Kidney (tissue), 14 donors: ENCODE data around the gene PDZK1. TPM values are rescaled to one million over a fixed set of nuclear protein-coding genes. Genes with fewer than 3 reads are reported as not detected.

Experiments
- DNase-seq, 5 donors: peaks; one replicate each; pipeline ENCODE4 v3.0.0-alpha.2; 2013 to 2020
- FAIRE-seq: peaks from 2 replicates; lab custom pipeline; 2012; peaks lifted over from hg19 to GRCh38; lab: Jason Lieb, UNC
- H3K27ac ChIP-seq, 2 donors: one replicate each; pipeline ENCODE4 v1.7.0; 2013; ENCODE audit warnings: low read depth in 2 of 2, low read length in 2 of 2, inconsistent platforms in 1 of 2
- H3K27me3 ChIP-seq: one replicate; pipeline ENCODE4 v1.7.1; 2013; ENCODE audit warnings: low read length, inconsistent platforms; ENCODE audit not compliant: control insufficient read depth, insufficient read depth
- H3K36me3 ChIP-seq, 3 donors: one replicate each; pipeline versions ENCODE4 v1.7.0 to v1.7.1; 2013; ENCODE audit warnings: low read length in 3 of 3, control low read depth in 1 of 3, inconsistent platforms in 1 of 3; ENCODE audit not compliant: insufficient read depth in 3 of 3, control insufficient read depth in 2 of 3
- H3K4me1 ChIP-seq, 3 donors: one replicate each; pipeline versions ENCODE4 v1.7.0 to v1.7.1; 2013; ENCODE audit warnings: low read length in 3 of 3, inconsistent platforms in 1 of 3, low read depth in 1 of 3; ENCODE audit not compliant: control insufficient read depth in 2 of 3, insufficient read depth in 2 of 3
- H3K4me3 ChIP-seq, 3 donors: one replicate each; pipeline versions ENCODE4 v1.7.0 to v1.8.1; 2013; ENCODE audit warnings: low read length in 3 of 3, control low read depth in 1 of 3, inconsistent platforms in 1 of 3
- H3K9ac ChIP-seq, 3 donors: one replicate each; pipeline versions ENCODE4 v1.7.0 to v1.7.1; 2013; ENCODE audit warnings: low read length in 3 of 3, control low read depth in 1 of 3, inconsistent platforms in 1 of 3
- H3K9me3 ChIP-seq, 3 donors: one replicate each; pipeline versions ENCODE4 v1.7.0 to v1.7.1; 2013; ENCODE audit warnings: low read length in 3 of 3, control low read depth in 1 of 3, inconsistent platforms in 1 of 3; ENCODE audit not compliant: control insufficient read depth in 2 of 3, insufficient read depth in 1 of 3
- intact Hi-C: fragments of 100-400 bp; cut with DNase I; formaldehyde crosslinking; loops from one replicate; pipeline ENCODE4 v1.11.1; 2022
- polyA plus RNA-seq: library from polyadenylated mRNA; stranded (reverse); fragments of 350-450 nt; fragmentation: Illumina TruSeq; extraction: RNeasy Lipid Tissue Mini Kit (QIAGEN cat#74804); gene quantifications from one replicate; pipeline ENCODE4 v1.2.3, GENCODE V29; 2014; ENCODE audit warnings: low read depth, low replicate concordance; ENCODE audit not compliant: insufficient read depth
- total RNA-seq: library from RNA; stranded (reverse); fragmentation: NEBNext Ultra II Directional; extraction: Animal tissue kit (Norgen Biotek cat#: 25700); gene quantifications from one replicate; pipeline ENCODE4 v1.2.1, GENCODE V29; 2021
- TF ChIP-seq, protein P1 (sequence below): IDR thresholded peaks from 3 replicates; pipeline ENCODE4 v1.5.1; 2012; ENCODE audit warnings: mild to moderate bottlenecking, moderate library complexity, borderline replicate concordance; ENCODE audit not compliant: insufficient read depth; ENCODE audit errors: extremely low read depth
- donor health status: control.
- donor health status: control.
- donor health status: control.
- donor health status: control.
- donor health status: control.
- donor health status: DM: yes; HTN: yes; CAD: no.
- donor health status: Normal renal cell carcinoma (clear cell type).

PDZK1 gene
- total and polyA plus RNA-seq, 2 donors from 2014 or later: 152 to 659 TPM

DNA sequence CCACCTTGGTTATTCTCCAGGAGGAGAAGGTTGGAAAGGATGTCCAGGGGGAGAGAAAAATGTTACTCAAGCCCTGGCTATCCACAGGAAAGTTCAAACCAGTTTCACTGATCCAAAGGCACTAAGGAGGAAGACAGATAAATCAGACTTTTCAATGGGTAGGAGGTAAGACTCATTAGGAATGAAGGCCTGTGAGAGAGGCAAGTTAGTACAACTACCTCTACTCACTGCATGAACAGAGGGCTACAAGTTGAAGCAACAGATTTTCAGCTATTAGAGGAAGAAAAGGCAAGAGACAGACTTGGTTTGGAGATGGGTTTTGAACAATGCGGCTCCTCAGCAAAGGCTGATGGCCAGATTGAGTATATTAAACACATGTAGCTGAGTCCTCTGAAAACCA, 29.0 kb upstream of the PDZK1 start:
- TF ChIP-seq, protein P1, sequence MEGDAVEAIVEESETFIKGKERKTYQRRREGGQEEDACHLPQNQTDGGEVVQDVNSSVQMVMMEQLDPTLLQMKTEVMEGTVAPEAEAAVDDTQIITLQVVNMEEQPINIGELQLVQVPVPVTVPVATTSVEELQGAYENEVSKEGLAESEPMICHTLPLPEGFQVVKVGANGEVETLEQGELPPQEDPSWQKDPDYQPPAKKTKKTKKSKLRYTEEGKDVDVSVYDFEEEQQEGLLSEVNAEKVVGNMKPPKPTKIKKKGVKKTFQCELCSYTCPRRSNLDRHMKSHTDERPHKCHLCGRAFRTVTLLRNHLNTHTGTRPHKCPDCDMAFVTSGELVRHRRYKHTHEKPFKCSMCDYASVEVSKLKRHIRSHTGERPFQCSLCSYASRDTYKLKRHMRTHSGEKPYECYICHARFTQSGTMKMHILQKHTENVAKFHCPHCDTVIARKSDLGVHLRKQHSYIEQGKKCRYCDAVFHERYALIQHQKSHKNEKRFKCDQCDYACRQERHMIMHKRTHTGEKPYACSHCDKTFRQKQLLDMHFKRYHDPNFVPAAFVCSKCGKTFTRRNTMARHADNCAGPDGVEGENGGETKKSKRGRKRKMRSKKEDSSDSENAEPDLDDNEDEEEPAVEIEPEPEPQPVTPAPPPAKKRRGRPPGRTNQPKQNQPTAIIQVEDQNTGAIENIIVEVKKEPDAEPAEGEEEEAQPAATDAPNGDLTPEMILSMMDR: no peak
- H3K4me3 ChIP-seq: no peak overlapping the region
- no peak for FAIRE-seq

DNA sequence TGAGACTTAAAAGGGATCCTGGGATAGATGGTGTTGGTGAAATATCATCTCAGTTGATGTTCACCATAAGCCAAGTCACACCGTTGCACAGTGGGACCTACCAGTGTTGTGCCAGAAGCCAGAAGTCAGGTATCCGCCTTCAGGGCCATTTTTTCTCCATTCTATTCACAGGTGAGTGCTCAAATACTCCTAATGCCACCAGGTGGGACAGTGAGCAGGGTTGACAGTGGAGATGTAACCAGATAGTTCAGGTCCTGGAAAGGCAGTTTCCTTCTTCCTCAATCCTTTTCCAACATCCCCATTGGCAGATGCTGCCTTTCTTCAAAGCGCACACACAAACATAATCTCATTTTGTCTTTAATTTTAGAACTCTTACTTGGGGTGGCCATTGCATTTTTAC, 23.7 kb upstream of the PDZK1 start:
- TF ChIP-seq, protein P1: no peak
- H3K4me1 ChIP-seq: no peaks in the 10 kb centered on the region

More for the DNA sequence above, 29.0 kb upstream of the PDZK1 start:
- Histone ChIP-seq H3K9ac (no peak overlapping the region), H3K36me3 (peaks cover 0 to 2% (median 0%) of the 10 kb centered on the region in 3 donors), H3K27ac (no peak overlapping the region), H3K27me3 (no peaks in the 10 kb centered on the region), H3K4me1 (no peaks in the 10 kb centered on the region), H3K9me3 (no peaks in the 10 kb centered on the region)
- DNase-seq: no peak
- intact Hi-C loops: no loop called here

DNA sequence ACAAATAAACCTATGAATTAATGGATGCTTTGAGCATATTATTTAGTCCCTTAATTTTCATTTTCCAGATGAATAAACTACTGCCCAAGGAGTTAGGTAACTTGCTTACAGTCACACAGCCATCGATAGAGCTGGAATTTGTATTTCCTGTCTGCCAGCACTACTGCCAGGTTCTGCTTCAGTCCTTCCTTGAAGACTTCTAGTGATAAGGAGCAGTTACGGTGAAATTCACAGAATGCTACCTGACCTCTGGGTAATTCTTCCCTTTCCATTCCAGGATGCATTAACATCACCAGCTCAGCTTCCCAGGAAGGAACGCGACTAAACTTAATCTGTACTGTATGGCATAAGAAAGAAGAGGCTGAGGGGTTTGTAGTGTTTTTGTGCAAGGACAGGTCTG, 23.3 kb upstream of the PDZK1 start:
- Histone ChIP-seq H3K27ac (no peak overlapping the region), H3K36me3 (no peaks in the 10 kb centered on the region), H3K9me3 (no peaks in the 10 kb centered on the region), H3K4me3 (no peak overlapping the region), H3K9ac (no peak overlapping the region), H3K4me1 (no peaks in the 10 kb centered on the region), H3K27me3 (no peaks in the 10 kb centered on the region)
- TF ChIP-seq, protein P1: no peak
- no peak for DNase-seq
- no peak for FAIRE-seq
- intact Hi-C loops: no loop called here

More for the DNA sequence above, 23.7 kb upstream of the PDZK1 start:
- Histone ChIP-seq H3K27me3 (no peaks in the 10 kb centered on the region), H3K9me3 (no peaks in the 10 kb centered on the region), H3K9ac (no peak overlapping the region), H3K27ac (no peak overlapping the region), H3K36me3 (no peaks in the 10 kb centered on the region), H3K4me3 (no peak overlapping the region)
- DNase-seq: no peak
- intact Hi-C loops: no loop called here
- no peak for FAIRE-seq
